HG02623 (cell line): Measurements from ENCODE around the gene ZC3H7A.

Source experiments
- ATAC-seq: cut with Tn5 transposase; IDR thresholded peaks from one replicate; pipeline ENCODE4 v1.9.1; 2021; ENCODE audit warnings: moderate library complexity; ENCODE audit not compliant: unreplicated experiment

The ZC3H7A gene

GRCh38 chr16:11780991-11781680, 15.9 kb downstream of the ZC3H7A start:
- ATAC-seq, result no peak

- no peak for ATAC-seq
Measured at GRCh38 chr16:11779074-11779473, 18.0 kb downstream of the ZC3H7A start.

GRCh38 chr16:11774065-11774626, 22.9 kb downstream of the ZC3H7A start:
- ATAC-seq, result no peak

GRCh38 chr16:11768849-11769248, 28.2 kb downstream of the ZC3H7A start:
- no peak for ATAC-seq

- ATAC-seq, result no peak
Measured at GRCh38 chr16:11762431-11762830, 34.6 kb downstream of the ZC3H7A start.

GRCh38 chr16:11759997-11760396, 37.1 kb downstream of the ZC3H7A start:
- no peak for ATAC-seq

- no peak for ATAC-seq
Measured at GRCh38 chr16:11759163-11759834, 37.8 kb downstream of the ZC3H7A start.

GRCh38 chr16:11757671-11758545, 39.1 kb downstream of the ZC3H7A start:
- no peak for ATAC-seq

GRCh38 chr16:11756248-11756647, 40.8 kb downstream of the ZC3H7A start:
- ATAC-seq, result no peak

GRCh38 chr16:11755022-11755760, 41.9 kb downstream of the ZC3H7A start:
- no peak for ATAC-seq

- no peak for ATAC-seq
Measured at GRCh38 chr16:11752856-11753255, 44.2 kb downstream of the ZC3H7A start.

- ATAC-seq, result no peak
Measured at GRCh38 chr16:11750056-11750455, 47.0 kb downstream of the ZC3H7A start.

- no peak for ATAC-seq
Measured at GRCh38 chr16:11748404-11749254, 48.4 kb downstream of the ZC3H7A start.

- no peak for ATAC-seq
Measured at GRCh38 chr16:11747949-11748403, 49.1 kb downstream of the ZC3H7A start.

- no peak for ATAC-seq
Measured at GRCh38 chr16:11744075-11744470, 53.0 kb downstream of the ZC3H7A start.

GRCh38 chr16:11743308-11744074, 53.6 kb downstream of the ZC3H7A start:
- ATAC-seq, result no peak

GRCh38 chr16:11742536-11743307, 54.3 kb downstream of the ZC3H7A start, which contains the start of gene TXNDC11:
Gene TXNDC11 (minus strand): TSS chr16:11742857. CDS start chr16:11742730, 127 bp downstream.
- peak; percentile 83 for ATAC-seq

- ATAC-seq, result peak; percentile 21
Measured at GRCh38 chr16:11742093-11742535, 54.9 kb downstream of the ZC3H7A start.
